ENCODE measurements around the gene PTPN3.
A peak's percentile ranks its signal among the peaks of the same experiment; 100 is the strongest.
"Not testable (repeated sequence)": the region's sequence is repeated elsewhere in the genome, so short reads cannot be mapped to it uniquely, and the experiment has no call there.

Gene PTPN3

GRCh38 chr9:109534151-109534550 lies 36.0 kb upstream of the PTPN3 start:
- TF ChIP-seq CTCF (IDR thresholded peaks at IDR 0.05; ENCODE audit: insufficient read depth, low read depth, low read length, missing control alignments) = no peak

DNA sequence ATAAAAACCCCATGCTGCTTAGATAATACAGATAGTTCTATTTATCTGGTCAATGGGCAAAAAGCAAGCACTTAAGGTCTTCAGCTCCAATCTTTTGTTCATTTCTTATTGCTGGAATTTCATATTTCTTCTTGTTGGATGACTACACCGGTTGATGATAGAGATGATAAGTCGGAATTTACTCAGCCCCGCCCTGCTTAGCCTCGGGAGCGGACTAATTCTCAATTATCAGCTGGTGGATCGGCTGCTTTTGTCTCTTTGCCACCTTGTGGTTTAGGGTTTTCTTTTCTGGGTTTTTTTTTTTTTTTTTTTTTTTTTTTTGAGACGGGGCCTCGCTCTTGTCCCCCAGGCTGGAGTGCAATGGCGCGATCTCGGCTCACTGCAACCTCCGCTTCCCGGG lies 34.5 kb upstream of the PTPN3 start:
- not testable (repeated sequence) for H3K4me3 ChIP-seq (ENCODE audit: low read depth, low read length); DNase-seq (ENCODE audit: low read depth)

More at GRCh38 chr9:109534151-109534550, 36.0 kb upstream of the PTPN3 start:
- no peak for DNase-seq (ENCODE audit: low read depth)
- H3K4me3 ChIP-seq (ENCODE audit: low read depth, low read length) = no peak overlapping the region

- no peak for TF ChIP-seq CTCF (IDR thresholded peaks at IDR 0.05; ENCODE audit: insufficient read depth, low read depth, low read length, missing control alignments)
- DNase-seq (ENCODE audit: low read depth) = no peak
- H3K4me3 ChIP-seq (ENCODE audit: low read depth, low read length) = no peak overlapping the region
Observed at GRCh38 chr9:109522106-109522505, 24.0 kb upstream of the PTPN3 start.

DNA sequence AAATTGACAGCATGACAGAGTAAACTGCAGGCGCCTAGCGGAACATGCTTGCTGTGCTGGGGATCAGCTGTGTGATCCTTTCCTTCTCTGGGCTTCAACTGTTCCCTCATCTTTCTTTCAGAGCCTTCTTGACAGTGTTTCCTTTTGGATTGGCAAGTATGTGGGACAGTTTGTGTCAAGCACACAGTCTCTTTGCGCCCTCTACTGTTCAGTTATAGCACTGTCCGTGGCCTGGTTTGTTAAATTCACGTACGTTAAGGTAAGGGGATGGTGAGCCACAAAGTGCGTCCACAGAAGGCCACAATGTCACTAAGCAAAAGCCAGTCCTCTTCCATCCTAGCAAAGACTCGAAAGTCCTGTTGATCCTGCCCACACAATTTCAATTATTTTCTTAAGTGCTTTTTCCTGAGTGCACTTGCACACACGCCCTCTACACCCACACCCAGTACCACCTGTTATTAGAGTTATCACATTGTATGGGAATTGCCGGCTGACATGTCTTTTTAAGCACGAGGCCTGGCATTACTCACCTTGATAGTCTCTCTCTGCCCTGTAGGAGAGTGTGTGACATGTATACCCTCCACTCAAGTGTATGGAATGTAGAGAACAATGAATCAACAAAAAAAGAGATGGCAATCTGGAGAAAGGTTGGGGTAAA lies 22.5 kb upstream of the PTPN3 start:
- peak; percentile 73 for DNase-seq (ENCODE audit: low read depth)
- no peak overlapping the region for H3K4me3 ChIP-seq (ENCODE audit: low read depth, low read length)
- peak; percentile 93 for TF ChIP-seq CTCF (IDR thresholded peaks at IDR 0.05; ENCODE audit: insufficient read depth, low read depth, low read length, missing control alignments)

DNA sequence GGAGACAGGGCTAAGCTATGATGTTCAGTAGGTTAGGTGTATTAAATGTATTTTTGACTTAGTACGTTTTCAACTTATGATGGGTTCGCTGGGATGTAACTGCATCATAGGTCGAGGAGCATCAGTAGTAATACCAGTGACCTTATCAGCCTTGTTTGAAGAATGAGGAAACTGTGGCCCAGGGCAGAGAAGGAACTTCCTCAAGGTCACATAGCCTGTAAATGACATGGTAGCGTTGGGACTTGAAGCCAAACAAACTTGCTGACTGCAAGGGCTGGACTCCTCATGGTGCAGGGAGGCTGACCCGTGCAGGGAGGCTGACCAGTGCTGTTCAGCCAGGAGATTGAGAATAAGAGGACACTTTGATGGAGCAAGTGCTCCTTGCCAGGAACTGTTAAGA lies 21.3 kb upstream of the PTPN3 start:
- no peak for DNase-seq (ENCODE audit: low read depth)
- TF ChIP-seq CTCF (IDR thresholded peaks at IDR 0.05; ENCODE audit: insufficient read depth, low read depth, low read length, missing control alignments) = no peak
- no peak overlapping the region for H3K4me3 ChIP-seq (ENCODE audit: low read depth, low read length)

DNA sequence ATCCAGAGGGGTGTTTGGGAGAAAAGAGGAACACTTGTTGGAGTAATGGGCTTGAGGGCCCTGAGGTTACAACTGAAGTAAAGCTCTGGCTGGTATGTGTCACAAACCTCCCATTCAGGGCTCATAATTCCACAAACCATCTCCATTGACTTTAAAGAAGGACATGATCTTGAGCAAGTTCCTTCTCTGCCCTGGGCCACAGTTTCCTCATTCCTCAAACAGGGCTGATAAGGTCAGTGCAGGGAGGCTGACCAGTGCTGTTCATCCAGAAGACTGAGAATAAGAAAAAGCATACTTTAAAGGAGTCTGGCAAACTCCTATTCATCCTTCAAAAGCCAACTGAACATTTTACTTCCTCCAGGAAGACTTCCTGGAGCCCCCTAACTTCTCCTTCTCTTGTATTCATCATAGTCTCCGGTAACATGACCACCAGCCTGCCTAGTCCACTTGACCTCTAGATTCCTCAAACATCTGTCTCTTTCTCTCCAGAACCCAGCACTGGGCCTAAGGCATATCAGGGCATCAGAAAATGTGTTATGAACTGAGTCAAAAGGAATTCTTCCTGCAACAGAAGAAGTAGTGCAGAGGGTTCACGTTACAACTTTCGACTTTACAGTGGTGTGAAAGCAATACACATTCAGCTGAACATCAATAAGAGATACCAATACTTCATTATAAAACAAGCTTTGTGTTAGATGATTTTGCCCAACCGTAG lies 20.7 kb upstream of the PTPN3 start:
- DNase-seq (ENCODE audit: low read depth) = no peak
- H3K4me3 ChIP-seq (ENCODE audit: low read depth, low read length) = no peak overlapping the region
- TF ChIP-seq CTCF (IDR thresholded peaks at IDR 0.05; ENCODE audit: insufficient read depth, low read depth, low read length, missing control alignments) = no peak

- no peak for TF ChIP-seq CTCF (IDR thresholded peaks at IDR 0.05; ENCODE audit: insufficient read depth, low read depth, low read length, missing control alignments)
- no peak for DNase-seq (ENCODE audit: low read depth)
- H3K4me3 ChIP-seq (ENCODE audit: low read depth, low read length) = no peak overlapping the region
Observed at GRCh38 chr9:109517901-109518377, 19.8 kb upstream of the PTPN3 start.
